Body of pancreas (tissue), 4 donors: Measurements from ENCODE around the gene TMEM91.

Source experiments
- CTCF ChIP-seq, 7 experiments: fragments of 450-650 bp in 4 of 7; fragments of 200-600 bp in 3 of 7; sonication (generic) in 3 of 7; IDR thresholded peaks; one replicate each; pipeline ENCODE4 v1.5.1; 2016 to 2019; ENCODE audit warnings: antibody characterized with exemption in 7 of 7
- POLR2A ChIP-seq, 3 donors: fragments of 450-650 bp; IDR thresholded peaks; one replicate each; pipeline ENCODE4 v1.6.1; 2016; ENCODE audit warnings: antibody characterized with exemption in 3 of 3, mild to moderate bottlenecking in 2 of 3

GRCh38 chr19:41425174-41426115 is 49.1 kb downstream of the TMEM91 start:
- no peak for TF ChIP-seq CTCF (IDR thresholded peaks at IDR 0.05)
- no peak for TF ChIP-seq POLR2A (IDR thresholded peaks at IDR 0.05)
